Pulmonary artery endothelial cell (primary cell): ENCODE data around the gene RGS8. TPM values are rescaled to one million over a fixed set of nuclear protein-coding genes. Genes with fewer than 3 reads are reported as not detected.

Source experiments
- DNase-seq: peaks from one replicate; pipeline ENCODE4 v3.0.0-alpha.2; 2011; ENCODE audit warnings: low read depth, low spot score
- total RNA-seq: library from RNA; depleted of rRNA; stranded (reverse); fragments of >200 nt; gene quantifications from 2 replicates; pipeline ENCODE4 v1.2.3, GENCODE V29; 2014

Gene RGS8
- total RNA-seq, 1 donor from 2014 or later = not detected

- no peak for DNase-seq
Measured at GRCh38 chr1:182672487-182672836, 11.9 kb downstream of the RGS8 start.

- no peak for DNase-seq
Measured at GRCh38 chr1:182671750-182672486, 12.5 kb downstream of the RGS8 start.

GRCh38 chr1:182670032-182670749 lies 14.2 kb downstream of the RGS8 start:
- no peak for DNase-seq

- no peak for DNase-seq
Measured at GRCh38 chr1:182669266-182669665, 15.1 kb downstream of the RGS8 start.

- no peak for DNase-seq
Measured at GRCh38 chr1:182668521-182669054, 15.8 kb downstream of the RGS8 start.

- no peak for DNase-seq
Measured at GRCh38 chr1:182667848-182668505, 16.4 kb downstream of the RGS8 start.

GRCh38 chr1:182666706-182667105 lies 17.7 kb downstream of the RGS8 start:
- DNase-seq = no peak

- no peak for DNase-seq
Measured at GRCh38 chr1:182664296-182664695, 20.1 kb downstream of the RGS8 start.

- no peak for DNase-seq
Measured at GRCh38 chr1:182662956-182663355, 21.4 kb downstream of the RGS8 start.

GRCh38 chr1:182662121-182662890 lies 22.1 kb downstream of the RGS8 start:
- DNase-seq = no peak

- no peak for DNase-seq
Measured at GRCh38 chr1:182658055-182658454, 26.3 kb downstream of the RGS8 start.

- no peak for DNase-seq
Measured at GRCh38 chr1:182656842-182657397, 27.5 kb downstream of the RGS8 start.

GRCh38 chr1:182653986-182654385 lies 30.4 kb downstream of the RGS8 start:
- no peak for DNase-seq

GRCh38 chr1:182652933-182653332 lies 31.5 kb downstream of the RGS8 start:
- no peak for DNase-seq

- no peak for DNase-seq
Measured at GRCh38 chr1:182651339-182651724, 33.1 kb downstream of the RGS8 start.

GRCh38 chr1:182650678-182651338 lies 33.6 kb downstream of the RGS8 start:
- DNase-seq = no peak

GRCh38 chr1:182649041-182649440 lies 35.3 kb downstream of the RGS8 start:
- no peak for DNase-seq

- DNase-seq = no peak
Measured at GRCh38 chr1:182646739-182647138, 37.6 kb downstream of the RGS8 start.

GRCh38 chr1:182644886-182645285 lies 39.5 kb downstream of the RGS8 start:
- DNase-seq = no peak

- DNase-seq = no peak
Measured at GRCh38 chr1:182643699-182644098, 40.7 kb downstream of the RGS8 start.

GRCh38 chr1:182642461-182642860 lies 41.9 kb downstream of the RGS8 start:
- DNase-seq = no peak
